Measurements from ENCODE around the gene KIR2DL4.

GRCh38 chr19:54804101-54804500, 691 bp downstream of the KIR2DL4 start:
- TF ChIP-seq POLR2AphosphoS5 (IDR thresholded peaks at IDR 0.05) = no peak
- TF ChIP-seq CTCF (IDR thresholded peaks at IDR 0.05) = no peak
- no peak for TF ChIP-seq POLR2A (IDR thresholded peaks at IDR 0.05)
